K562 (cell line): ENCODE measurements around the gene CSF3. TPM values are rescaled to one million over a fixed set of nuclear protein-coding genes. Genes with fewer than 3 reads are reported as not detected.

Experiments
- ATAC-seq: fragments of 200-7000 bp; cut with Tn5 transposase; 3 replicates; pipeline ENCODE4 v1.9.1; 2020; ENCODE audit warnings: moderate library complexity
- BruUV-seq: library from RNA; stranded (reverse); fragments of 400-500 nt; replicated peaks from 2 replicates; lab custom pipeline; 2021; lab: Mats Ljungman, UMichigan
- CTCF ChIA-PET: fragments of 300-600 bp; formaldehyde crosslinking; extraction: SDS; loops from one replicate; lab custom pipeline; 2021; ENCODE audit warnings: low intra/inter-chr PET ratio; lab: Yijun Ruan, JAX
- POLR2A ChIA-PET: fragments of 300-600, 350-650 bp; sonication (Branson Sonifier 250); formaldehyde crosslinking; extraction: SDS; loops from one replicate; lab custom pipeline; 2021; ENCODE audit warnings: antibody characterized with exemption, inconsistent platforms; lab: Yijun Ruan, JAX
- DNase-seq, 4 experiments: peaks; one replicate each; pipeline versions ENCODE4 v3.0.0 to v3.0.0-alpha.2; 2011 to 2018; ENCODE audit warnings: low spot score in 3 of 4, mixed read lengths in 3 of 4; ENCODE audit errors: extremely low read depth in 1 of 4
- FAIRE-seq: peaks from 2 replicates; lab custom pipeline; 2011; peaks lifted over from hg19 to GRCh38; lab: Jason Lieb, UNC
- H2AFZ ChIP-seq: 2 replicates; pipeline ENCODE4 v1.6.0; 2011; ENCODE audit warnings: low read depth, low read length, control low read depth, inconsistent platforms
- H3K27ac ChIP-seq: fragments of 200-600 bp; 3 replicates; pipeline ENCODE4 v1.8.0; 2011; ENCODE audit warnings: low read depth, mild to moderate bottlenecking, control low read depth, inconsistent platforms, low read length, moderate library complexity, mixed read lengths; ENCODE audit errors: extremely low read depth
- H3K27me3 ChIP-seq, 2 experiments: fragments of 300-600 bp in 1 of 2; 2 replicates in 1 of 2; 3 replicates in 1 of 2; pipeline versions ENCODE4 v1.6.0 to v1.8.0; 2011; ENCODE audit warnings: inconsistent platforms in 2 of 2, low read length in 2 of 2, mild to moderate bottlenecking in 1 of 2, mixed read lengths in 1 of 2, moderate library complexity in 1 of 2; ENCODE audit not compliant: control insufficient read depth in 2 of 2, insufficient read depth in 2 of 2
- H3K36me3 ChIP-seq: fragments of 300-600 bp; 3 replicates; pipeline ENCODE4 v1.8.0; 2011; ENCODE audit warnings: mild to moderate bottlenecking, low read length, inconsistent platforms; ENCODE audit not compliant: control insufficient read depth, insufficient read depth
- H3K4me1 ChIP-seq, 2 experiments: fragments of 200-600 bp in 1 of 2; replicated peaks in 1 of 2; 2 replicates in 1 of 2; 3 replicates in 1 of 2; pipeline versions ENCODE4 v1.5.1 to v1.8.0; 2011; ENCODE audit warnings: inconsistent platforms in 2 of 2, low read length in 2 of 2, mild to moderate bottlenecking in 1 of 2, mixed read lengths in 1 of 2, moderate library complexity in 1 of 2; ENCODE audit not compliant: control insufficient read depth in 2 of 2, insufficient read depth in 2 of 2
- H3K4me2 ChIP-seq: 2 replicates; pipeline ENCODE4 v1.6.1; 2011; ENCODE audit warnings: low read length, control low read depth, inconsistent platforms, mixed read lengths; ENCODE audit not compliant: insufficient read depth
- H3K4me3 ChIP-seq: fragments of 200-600 bp; sonication (generic), shearing (Covaris generic); 2 replicates; pipeline ENCODE4 v1.5.1; 2016; ENCODE audit warnings: control low read depth, inconsistent platforms
- H3K79me2 ChIP-seq: fragments of 200-600 bp; 3 replicates; pipeline ENCODE4 v1.8.0; 2011; ENCODE audit warnings: low read length, inconsistent platforms; ENCODE audit not compliant: control insufficient read depth, insufficient read depth
- H3K9ac ChIP-seq, 2 experiments: 2 replicates each; pipeline versions ENCODE4 v1.6.0 to v1.6.1; 2011; ENCODE audit warnings: low read depth in 2 of 2, low read length in 2 of 2, control low read depth in 1 of 2, inconsistent platforms in 1 of 2, mild to moderate bottlenecking in 1 of 2, mixed read lengths in 1 of 2; ENCODE audit not compliant: insufficient read depth in 1 of 2
- H3K9me1 ChIP-seq: one replicate; pipeline ENCODE4 v1.6.0; 2011; ENCODE audit warnings: inconsistent platforms, mild to moderate bottlenecking, low read length, moderate library complexity; ENCODE audit not compliant: control insufficient read depth, insufficient read depth
- H3K9me3 ChIP-seq: replicated peaks from 2 replicates; pipeline ENCODE4 v1.5.1; 2011; ENCODE audit warnings: low read depth, low read length, inconsistent platforms; ENCODE audit not compliant: control insufficient read depth, insufficient read depth
- H4K20me1 ChIP-seq: replicated peaks from 2 replicates; pipeline ENCODE4 v1.6.1; 2011; ENCODE audit warnings: low read length, inconsistent platforms, mixed read lengths; ENCODE audit not compliant: control insufficient read depth, insufficient read depth
- ARID1B ChIP-seq: fragments of 450-650 bp; IDR thresholded peaks from 2 replicates; pipeline ENCODE4 v1.6.1; 2016; ENCODE audit warnings: antibody characterized with exemption, mild to moderate bottlenecking, inconsistent platforms
- ARID3B ChIP-seq: fragments of 250-450 bp; sonication (Bioruptor Pico); IDR thresholded peaks from 2 replicates; pipeline ENCODE4 v1.4.0; 2020; ENCODE audit warnings: borderline replicate concordance
- ATF1 ChIP-seq, 2 experiments: fragments of 450-650 bp in 1 of 2; IDR thresholded peaks; 2 replicates each; pipeline ENCODE4 v1.6.1; 2016; ENCODE audit warnings: missing compliant biosample characterization in 1 of 2, missing genetic modification characterization in 1 of 2
- CEBPG ChIP-seq, 3 experiments: fragments of 200-800 bp in 1 of 3; sonication (Bioruptor generic) in 1 of 3; sonication (generic) in 1 of 3; formaldehyde crosslinking in 1 of 3; IDR thresholded peaks in 2 of 3; conservative IDR thresholded peaks in 1 of 3; 2 replicates each; pipeline versions ENCODE4 v1.6.1 to v1.8.0; 2016 to 2022; ENCODE audit warnings: missing compliant biosample characterization in 2 of 3, missing genetic modification characterization in 2 of 3, mild to moderate bottlenecking in 1 of 3, missing genetic modification reagents in 1 of 3
- HDAC6 ChIP-seq: IDR thresholded peaks from 2 replicates; pipeline ENCODE4 v1.6.1; 2012; ENCODE audit warnings: low read depth, mild to moderate bottlenecking, control low read depth, inconsistent platforms, low read length, moderate library complexity
- HSF4 ChIP-seq: fragments of 250-450 bp; sonication (Bioruptor Pico); IDR thresholded peaks from 2 replicates; pipeline ENCODE4 v2.1.2; 2022; ENCODE audit warnings: mild to moderate bottlenecking, moderate library complexity, borderline replicate concordance
- MCM3 ChIP-seq: fragments of 450-650 bp; IDR thresholded peaks from 2 replicates; pipeline ENCODE4 v1.6.1; 2016
- NUFIP1 ChIP-seq: fragments of 450-650 bp; IDR thresholded peaks from 2 replicates; pipeline ENCODE4 v1.6.1; 2018; ENCODE audit not compliant: partially characterized antibody
- POLR2AphosphoS2 ChIP-seq: IDR thresholded peaks from 2 replicates; pipeline ENCODE4 v1.6.1; 2012; ENCODE audit warnings: low read length, improper control_type of control experiment
- RHOXF2B ChIP-seq: fragments of 250-450 bp; sonication (Bioruptor Pico); conservative IDR thresholded peaks from 2 replicates; pipeline ENCODE4 v1.5.1; 2021
- THAP12 ChIP-seq: fragments of 250-450 bp; sonication (Bioruptor Pico); IDR thresholded peaks from 2 replicates; pipeline ENCODE4 v1.9.0; 2021; ENCODE audit warnings: mild to moderate bottlenecking, inconsistent platforms
- ZFP1 ChIP-seq: fragments of 450-650 bp; formaldehyde crosslinking; IDR thresholded peaks from 2 replicates; pipeline ENCODE4 v1.4.0; 2020; ENCODE audit warnings: mild to moderate bottlenecking, mixed read lengths
- ZNF12 ChIP-seq: sonication (generic); formaldehyde crosslinking; IDR thresholded peaks from 2 replicates; pipeline ENCODE4 v1.4.0; 2020; ENCODE audit warnings: mild to moderate bottlenecking, missing genetic modification reagents
- ZNF140 ChIP-seq: fragments of 250-450 bp; sonication (Bioruptor Pico); IDR thresholded peaks from 2 replicates; pipeline ENCODE4 v1.8.0; 2021; ENCODE audit warnings: moderate library complexity, mild to moderate bottlenecking, inconsistent platforms
- ZNF174 ChIP-seq: fragments of 250-450 bp; sonication (Bioruptor Pico); IDR thresholded peaks from 2 replicates; pipeline ENCODE4 v1.4.0; 2020; ENCODE audit warnings: mild to moderate bottlenecking
- WGBS: fragments of 100-300 bp; shearing (Covaris generic); methylation state at CpG from one replicate; pipeline ENCODE4 v1.1.6; 2016; ENCODE audit warnings: low coverage, mixed read lengths; ENCODE audit not compliant: insufficient coverage; ENCODE audit errors: missing lambda C conversion rate; 5-methylcytosine and 5-hydroxymethylcytosine counted together
- in situ Hi-C: fragments of 300-500 bp; cut with MboI; formaldehyde crosslinking; loops from 4 replicates; pipeline ENCODE4 v1.15.0; 2018; ENCODE audit warnings: inconsistent platforms, mixed read lengths
- intact Hi-C: fragments of 100-400 bp; cut with micrococcal nuclease; formaldehyde crosslinking; loops from 2 replicates; pipeline ENCODE4 v1.14.2; 2022
- polyA plus RNA-seq, 8 experiments: library from polyadenylated mRNA; depleted of rRNA in 4 of 8; stranded (reverse) in 5 of 8; unstranded in 3 of 8; fragments of >200 nt; fragmentation: Nextera tagmentation in 2 of 8; fragmentation: Illumina TruSeq in 1 of 8; extraction: Ambion mirVana in 2 of 8; extraction: Trizol in 1 of 8; gene quantifications; 2 replicates each; pipeline versions ENCODE4 v1.2.1 to v1.2.3, GENCODE V29; 2011 to 2014; ENCODE audit warnings: inconsistent platforms in 1 of 8, missing spikeins in 1 of 8
- total RNA-seq, 7 experiments: library from RNA; depleted of rRNA in 6 of 7; stranded (reverse); fragments of >200 nt in 6 of 7; fragmentation: Illumina TruSeq in 2 of 7; extraction: Trizol in 2 of 7; gene quantifications; 2 replicates each; pipeline versions ENCODE4 v1.2.1 to v1.2.3, GENCODE V29; 2011 to 2021; ENCODE audit warnings: low replicate concordance in 1 of 7

The CSF3 gene
- total and polyA plus RNA-seq, 9 of the 15 experiments (the other 6 are each of a cell fraction or from before 2014, with no cell fraction given) = 0.19 TPM; not detected in 8

- FAIRE-seq (no peak), ATAC-seq (no peak), DNase-seq (no peak)
- CTCF ChIA-PET = no interaction called here
- Histone ChIP-seq H3K4me2 (no peak overlapping the region), H4K20me1 (no peaks in the 10 kb centered on the region), H3K4me3 (no peak overlapping the region), H2AFZ (no peak overlapping the region), H3K9ac (no peak overlapping the region), H3K4me1 (peaks cover 0 to 46% of the 10 kb centered on the region in 2 experiments; a peak in 3 of 5 replicates), H3K27me3 (no peaks in the 10 kb centered on the region), H3K9me1 (no peaks in the 10 kb centered on the region), H3K27ac (no peak overlapping the region), H3K9me3 (no peaks in the 10 kb centered on the region), H3K36me3 (peaks cover 63% of the 10 kb centered on the region), H3K79me2 (no peaks in the 10 kb centered on the region)
- in situ Hi-C loops = loop anchor here (25.0 kb wide), 1 partner anchor 267 kb away; the partner anchor contains the start of gene CDC6
- TF ChIP-seq ZFP1 (no peak), HSF4 (CRISPR knock-in tag) (no peak), MCM3 (no peak), RHOXF2B (no peak), ATF1 (CRISPR knock-in tag; IDR thresholded peaks at IDR 0.05) (no peak), ATF1 (tag; IDR thresholded peaks at IDR 0.05) (no peak), POLR2AphosphoS2 (no peak), NUFIP1 (no peak), ZNF140 (CRISPR knock-in tag) (no peak), ZNF12 (CRISPR knock-in tag) (no peak), ARID3B (CRISPR knock-in tag) (no peak), CEBPG (CRISPR knock-in tag; IDR thresholded peaks at IDR 0.05) (no peak), CEBPG (tag; conservative IDR thresholded peaks at IDR 0.05 in 1 of 2, IDR thresholded peaks at IDR 0.05 in 1 of 2) (no peak), THAP12 (CRISPR knock-in tag) (no peak), HDAC6 (no peak), ARID1B (no peak), ZNF174 (CRISPR knock-in tag) (no peak)
- intact Hi-C loops = no loop called here
- WGBS = 94% methylated on average over 9 of the region's 13 CpGs
- POLR2A ChIA-PET = interaction anchor here (0.6 to 1.6 kb wide), 2 partner anchors 9 to 19 kb away, joined by 3 to 6 read pairs; no protein-coding TSS in a partner anchor
- no TSS peak for BruUV-seq
Measured at GRCh38 chr17:40020146-40020545, 4.9 kb downstream of the CSF3 start.
